NB4 (cell line): ENCODE measurements around the gene MEIOB.
A peak's percentile ranks its signal among the peaks of the same experiment; 100 is the strongest.
"Not testable (repeated sequence)": the region's sequence is repeated elsewhere in the genome, so short reads cannot be mapped to it uniquely, and the experiment has no call there.

Source experiments
- DNase-seq: peaks from one replicate; pipeline ENCODE4 v3.0.0; 2010; ENCODE audit warnings: low read depth
- H3K4me3 ChIP-seq: one replicate; pipeline ENCODE4 v1.5.1; 2011; ENCODE audit warnings: mild to moderate bottlenecking, low read depth, low read length, moderate library complexity
- MYC ChIP-seq: IDR thresholded peaks from 2 replicates; pipeline ENCODE4 v1.6.1; 2011; ENCODE audit warnings: low read depth, low read length
- POLR2A ChIP-seq: IDR thresholded peaks from 2 replicates; pipeline ENCODE4 v1.6.1; 2011; ENCODE audit warnings: mild to moderate bottlenecking; ENCODE audit not compliant: insufficient read length; ENCODE audit errors: extremely low read depth
- TF ChIP-seq, protein P1 (sequence below): IDR thresholded peaks from one replicate; pipeline ENCODE4 v1.5.1; 2012; ENCODE audit warnings: low read depth, low read length
- TF ChIP-seq, protein P2 (sequence below): IDR thresholded peaks from 2 replicates; pipeline ENCODE4 v1.6.1; 2011; ENCODE audit warnings: low read depth, low read length

MEIOB gene

DNA sequence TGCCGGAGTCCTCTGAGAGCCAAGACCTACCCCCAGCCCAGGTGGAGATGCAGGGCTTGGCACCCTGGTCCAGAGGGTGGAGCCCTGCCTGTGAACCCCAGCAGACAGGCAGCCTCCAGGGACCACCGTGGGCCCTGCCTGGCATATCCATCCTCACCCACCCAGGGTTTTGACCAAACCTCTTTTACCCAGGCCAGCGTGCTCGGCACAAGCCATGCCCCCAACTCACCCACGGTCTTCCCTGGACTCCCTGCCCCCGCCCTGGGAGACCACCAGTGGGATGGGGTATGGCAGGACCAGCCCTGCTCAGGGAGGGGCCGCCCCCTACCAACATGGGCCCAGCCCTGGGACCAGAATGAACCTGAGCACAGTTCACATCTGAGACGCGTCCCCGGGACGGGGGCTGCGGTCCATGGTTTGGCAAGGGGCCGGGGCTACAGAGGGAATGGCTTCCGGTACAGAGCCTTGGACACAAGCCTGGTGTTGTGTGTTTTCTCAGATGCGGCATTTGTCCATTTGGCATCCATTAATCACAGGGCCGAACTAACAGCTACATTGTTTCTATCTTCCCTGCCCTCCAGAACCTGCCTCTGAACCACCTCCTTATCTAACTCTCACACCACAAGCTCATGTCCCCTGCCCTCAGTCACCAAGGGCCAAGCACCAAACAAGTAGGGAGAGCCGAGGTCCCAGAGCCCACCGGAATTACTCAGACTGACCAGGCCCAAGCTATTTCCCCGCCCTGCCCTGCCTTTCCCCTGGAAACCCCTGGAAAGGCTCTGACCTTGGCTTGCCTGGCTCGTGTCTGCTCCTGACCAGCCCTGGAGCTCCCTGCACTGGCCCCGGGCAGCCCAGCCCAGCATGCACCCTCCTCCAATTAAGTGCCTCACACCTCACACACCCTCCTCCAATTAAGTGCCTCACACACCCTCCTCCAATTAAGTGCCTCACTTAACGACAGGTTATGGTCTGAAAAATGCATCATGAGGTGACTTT, 32.2 kb upstream of the MEIOB start:
- no peak for DNase-seq
- no peak overlapping the region for H3K4me3 ChIP-seq
- TF ChIP-seq MYC = no peak
- no peak for TF ChIP-seq POLR2A
- TF ChIP-seq, protein P1, sequence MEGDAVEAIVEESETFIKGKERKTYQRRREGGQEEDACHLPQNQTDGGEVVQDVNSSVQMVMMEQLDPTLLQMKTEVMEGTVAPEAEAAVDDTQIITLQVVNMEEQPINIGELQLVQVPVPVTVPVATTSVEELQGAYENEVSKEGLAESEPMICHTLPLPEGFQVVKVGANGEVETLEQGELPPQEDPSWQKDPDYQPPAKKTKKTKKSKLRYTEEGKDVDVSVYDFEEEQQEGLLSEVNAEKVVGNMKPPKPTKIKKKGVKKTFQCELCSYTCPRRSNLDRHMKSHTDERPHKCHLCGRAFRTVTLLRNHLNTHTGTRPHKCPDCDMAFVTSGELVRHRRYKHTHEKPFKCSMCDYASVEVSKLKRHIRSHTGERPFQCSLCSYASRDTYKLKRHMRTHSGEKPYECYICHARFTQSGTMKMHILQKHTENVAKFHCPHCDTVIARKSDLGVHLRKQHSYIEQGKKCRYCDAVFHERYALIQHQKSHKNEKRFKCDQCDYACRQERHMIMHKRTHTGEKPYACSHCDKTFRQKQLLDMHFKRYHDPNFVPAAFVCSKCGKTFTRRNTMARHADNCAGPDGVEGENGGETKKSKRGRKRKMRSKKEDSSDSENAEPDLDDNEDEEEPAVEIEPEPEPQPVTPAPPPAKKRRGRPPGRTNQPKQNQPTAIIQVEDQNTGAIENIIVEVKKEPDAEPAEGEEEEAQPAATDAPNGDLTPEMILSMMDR = no peak
- TF ChIP-seq, protein P2, sequence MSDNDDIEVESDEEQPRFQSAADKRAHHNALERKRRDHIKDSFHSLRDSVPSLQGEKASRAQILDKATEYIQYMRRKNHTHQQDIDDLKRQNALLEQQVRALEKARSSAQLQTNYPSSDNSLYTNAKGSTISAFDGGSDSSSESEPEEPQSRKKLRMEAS = no peak

DNA sequence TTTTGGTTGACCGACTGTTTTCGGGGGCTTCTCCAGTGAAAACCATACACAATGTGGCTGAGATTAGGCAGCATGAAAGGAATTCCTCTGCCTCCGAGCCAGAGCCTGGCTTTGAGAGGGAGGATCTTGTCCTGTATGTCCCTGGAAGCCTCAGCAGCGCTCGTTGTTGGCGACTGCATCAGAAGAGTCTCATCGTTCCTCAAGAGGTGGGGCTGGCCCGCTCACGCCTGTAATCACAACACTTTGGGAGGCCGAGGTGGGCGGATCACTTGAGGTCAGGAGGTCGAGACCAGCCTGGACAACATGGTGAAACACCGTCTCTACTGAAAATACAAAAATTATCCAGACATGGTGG, 31.2 kb upstream of the MEIOB start:
- TF ChIP-seq, protein P1 = no peak
- TF ChIP-seq MYC = no peak
- TF ChIP-seq, protein P2 = no peak
- no peak for TF ChIP-seq POLR2A
- H3K4me3 ChIP-seq = no peak overlapping the region
- no peak for DNase-seq

DNA sequence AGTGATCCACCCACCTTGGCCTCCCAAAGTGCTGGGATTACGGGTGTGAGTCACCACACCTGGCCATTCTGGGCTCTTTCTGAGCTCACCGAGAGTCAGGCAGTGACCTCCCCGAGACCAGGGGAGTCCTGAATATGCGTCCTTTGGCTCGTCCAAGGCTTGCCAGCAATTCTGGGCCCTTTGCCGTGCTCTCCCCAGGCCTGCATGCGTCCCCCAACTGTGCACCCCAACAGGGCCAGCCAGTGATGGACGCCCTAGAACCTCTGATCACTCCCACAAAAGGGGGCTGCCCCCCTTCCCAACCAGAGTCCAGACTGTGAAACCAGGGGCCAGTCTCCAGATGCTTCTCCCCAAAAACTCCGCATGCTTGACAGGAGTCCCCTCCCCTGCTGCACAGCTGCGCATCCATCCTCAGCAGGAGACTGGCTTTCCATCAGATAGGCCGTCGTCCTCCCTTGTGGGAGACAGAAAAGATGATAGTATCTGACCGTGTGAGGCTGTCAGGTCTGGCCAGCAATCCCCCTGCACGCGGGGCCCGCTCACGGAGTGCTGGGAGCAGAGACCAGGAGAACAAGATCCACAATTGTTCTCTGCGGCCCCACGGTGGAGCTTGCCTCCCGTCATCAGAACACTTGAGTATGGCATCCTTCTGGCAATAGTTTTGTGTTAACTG, 30.7 kb upstream of the MEIOB start:
- no peak overlapping the region for H3K4me3 ChIP-seq
- TF ChIP-seq MYC (no peak), POLR2A (no peak)
- TF ChIP-seq, protein P2 = no peak
- TF ChIP-seq, protein P1 = no peak
- DNase-seq = no peak

DNA sequence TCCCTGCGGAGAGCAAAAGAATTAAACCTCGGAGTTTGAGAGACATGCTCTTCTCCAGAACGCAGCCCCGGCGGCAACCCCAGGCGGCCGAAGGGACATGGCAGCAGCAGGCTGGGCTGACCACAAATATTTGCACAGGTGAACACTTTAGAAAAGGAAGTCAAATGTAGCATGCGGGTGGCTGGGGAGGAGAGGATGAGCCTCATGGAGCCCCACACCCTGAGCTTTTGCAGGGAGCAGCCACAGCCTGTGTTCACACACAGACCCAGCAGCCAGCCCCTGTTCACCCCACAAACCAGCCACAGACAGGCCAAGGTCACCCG, 28.4 kb upstream of the MEIOB start:
- no peak for DNase-seq
- no peak overlapping the region for H3K4me3 ChIP-seq
- TF ChIP-seq, protein P1 = no peak
- TF ChIP-seq, protein P2 = no peak
- no peak for TF ChIP-seq MYC
- TF ChIP-seq POLR2A = no peak

DNA sequence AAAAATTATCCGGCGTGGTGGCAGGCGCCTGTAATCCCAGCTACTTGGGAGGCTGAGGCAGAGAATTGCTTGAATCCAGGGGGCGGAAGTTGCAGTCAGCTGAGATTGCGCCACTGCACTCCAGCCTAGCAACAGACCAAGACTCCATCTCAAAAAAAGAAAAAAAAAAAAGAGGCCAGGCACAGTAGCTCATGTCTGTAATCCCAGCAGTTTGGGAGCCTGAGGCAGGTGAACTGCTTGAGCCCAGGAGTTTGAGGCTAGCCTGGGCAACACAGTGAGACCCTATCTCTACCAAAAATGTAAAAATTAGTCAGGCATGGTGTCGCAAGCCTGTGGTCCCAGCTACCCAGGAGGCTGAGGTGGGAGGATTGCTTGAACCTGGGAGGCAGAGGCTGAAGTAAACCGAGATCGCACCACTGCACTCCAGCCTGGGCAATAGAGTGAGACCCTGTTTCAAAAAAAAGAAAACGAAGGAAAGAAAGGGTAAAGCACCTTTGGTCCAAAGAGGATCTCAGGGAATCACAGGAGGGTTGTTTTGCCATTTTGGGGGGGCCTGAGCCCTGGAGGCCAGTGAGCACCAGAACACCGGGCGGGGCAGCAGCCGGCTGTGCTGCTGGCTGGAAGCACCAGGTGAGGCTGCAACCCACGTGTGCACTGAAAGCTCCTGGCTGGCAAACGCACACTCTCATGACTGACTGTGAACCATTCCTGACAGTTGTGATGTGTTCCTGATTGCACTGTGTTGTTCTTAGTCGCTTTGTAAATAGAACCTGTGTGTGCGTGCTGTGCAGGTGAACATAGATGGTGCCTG, 27.9 kb upstream of the MEIOB start:
- TF ChIP-seq POLR2A (no peak), MYC (no peak)
- TF ChIP-seq, protein P2 = no peak
- TF ChIP-seq, protein P1 = no peak
- DNase-seq = peak; percentile 39
- H3K4me3 ChIP-seq = no peak overlapping the region

DNA sequence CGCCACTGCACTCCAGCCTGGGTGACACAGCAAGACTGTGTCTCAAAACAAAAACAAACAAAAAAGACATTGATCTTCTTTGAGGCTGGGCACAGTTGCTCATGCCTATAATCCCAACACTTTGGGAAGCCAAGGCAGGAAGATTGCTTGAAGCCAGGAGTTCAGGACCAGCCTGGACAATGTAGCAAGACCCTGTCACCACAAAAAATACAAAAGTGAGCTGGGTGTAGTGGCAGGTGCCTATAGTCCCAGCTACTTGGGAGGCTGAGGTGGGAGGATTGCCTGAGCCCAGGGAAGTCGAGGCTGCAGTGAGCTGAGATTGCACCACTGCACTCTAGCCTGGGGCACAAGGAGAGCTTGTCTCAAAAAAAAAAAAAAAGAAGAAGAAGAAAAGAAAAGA, 25.7 kb upstream of the MEIOB start:
- DNase-seq, H3K4me3 ChIP-seq: not testable (repeated sequence)
